SK-N-SH (cell line): ENCODE data around the gene ACADS. TPM values are rescaled to one million over a fixed set of nuclear protein-coding genes. Genes with fewer than 3 reads are reported as not detected.

Experiments used
- CTCF ChIA-PET: fragments of 300-600, 350-600 bp; formaldehyde crosslinking; extraction: SDS; loops from one replicate; lab custom pipeline; 2021; lab: Yijun Ruan, JAX
- POLR2A ChIA-PET: fragments of 350-600 bp; sonication (Branson Sonifier 250); formaldehyde crosslinking; extraction: SDS; loops from one replicate; lab custom pipeline; 2020; ENCODE audit warnings: antibody characterized with exemption, inconsistent platforms; lab: Yijun Ruan, JAX
- DNase-seq: peaks from one replicate; pipeline ENCODE4 v3.0.0; 2012
- H2AFZ ChIP-seq: fragments of 200-600 bp; sonication (generic); 2 replicates; pipeline ENCODE4 v1.8.1; 2016; ENCODE audit warnings: antibody characterized with exemption, mild to moderate bottlenecking, low read depth
- H3F3A ChIP-seq: fragments of 200-600 bp; sonication (generic); replicated peaks from 2 replicates; pipeline ENCODE3; 2016; ENCODE audit warnings: antibody characterized with exemption, mild to moderate bottlenecking; ENCODE audit not compliant: insufficient read depth
- H3K27ac ChIP-seq, 2 experiments: fragments of 200-500 bp in 1 of 2; fragments of 200-600 bp in 1 of 2; sonication (Bioruptor generic) in 1 of 2; sonication (generic), shearing (Covaris generic) in 1 of 2; 2 replicates each; pipeline versions ENCODE4 v1.5.1 to v1.6.1; 2014 to 2016; ENCODE audit warnings: low read depth in 2 of 2, inconsistent platforms in 1 of 2, low read length in 1 of 2, mild to moderate bottlenecking in 1 of 2, mixed read lengths in 1 of 2
- H3K27me3 ChIP-seq: fragments of 200-600 bp; sonication (generic), shearing (Covaris generic); 2 replicates; pipeline ENCODE4 v1.6.1; 2016; ENCODE audit warnings: mixed run types; ENCODE audit not compliant: insufficient read depth
- H3K36me3 ChIP-seq, 2 experiments: fragments of 200-500 bp in 1 of 2; fragments of 200-600 bp in 1 of 2; sonication (Bioruptor generic) in 1 of 2; sonication (generic) in 1 of 2; replicated peaks in 1 of 2; 2 replicates each; pipeline versions ENCODE3 to v1.5.1; 2014 to 2016; ENCODE audit warnings: low read length in 1 of 2, mild to moderate bottlenecking in 1 of 2; ENCODE audit not compliant: insufficient read depth in 2 of 2, control insufficient read depth in 1 of 2
- H3K4me1 ChIP-seq, 2 experiments: fragments of 200-500 bp in 1 of 2; fragments of 200-600 bp in 1 of 2; sonication (Bioruptor generic) in 1 of 2; sonication (generic), shearing (Covaris generic) in 1 of 2; 2 replicates each; pipeline versions ENCODE4 v1.5.1 to v1.6.1; 2014 to 2016; ENCODE audit warnings: low read depth in 1 of 2, low read length in 1 of 2, mixed run types in 1 of 2; ENCODE audit not compliant: insufficient read depth in 2 of 2, control insufficient read depth in 1 of 2
- H3K4me2 ChIP-seq: fragments of 200-600 bp; sonication (generic), shearing (Covaris generic); 2 replicates; pipeline ENCODE4 v1.6.1; 2017; ENCODE audit warnings: mixed run types
- H3K4me3 ChIP-seq, 2 experiments: fragments of 200-500 bp in 1 of 2; fragments of 200-600 bp in 1 of 2; sonication (Bioruptor generic) in 1 of 2; sonication (generic), shearing (Covaris generic) in 1 of 2; 2 replicates each; pipeline versions ENCODE4 v1.5.1 to v1.8.1; 2014 to 2016; ENCODE audit warnings: low read depth in 2 of 2, inconsistent platforms in 1 of 2, low read length in 1 of 2, mild to moderate bottlenecking in 1 of 2, mixed read lengths in 1 of 2, moderate library complexity in 1 of 2
- H3K79me2 ChIP-seq: fragments of 200-600 bp; sonication (generic); 2 replicates; pipeline ENCODE4 v1.8.1; 2017; ENCODE audit warnings: mild to moderate bottlenecking; ENCODE audit not compliant: insufficient read depth
- H3K9ac ChIP-seq: fragments of 200-600 bp; sonication (generic); 2 replicates; pipeline ENCODE4 v1.6.1; 2017; ENCODE audit warnings: mixed run types
- H3K9me2 ChIP-seq: fragments of 200-600 bp; sonication (generic); 2 replicates; pipeline ENCODE4 v1.6.1; 2017; ENCODE audit warnings: mixed run types
- H3K9me3 ChIP-seq: fragments of 200-600 bp; sonication (generic); 2 replicates; pipeline ENCODE4 v1.6.1; 2017; ENCODE audit warnings: mixed run types, mild to moderate bottlenecking, moderate library complexity
- H4K20me1 ChIP-seq: fragments of 200-600 bp; sonication (generic); 2 replicates; pipeline ENCODE4 v1.6.1; 2017; ENCODE audit warnings: mild to moderate bottlenecking, mixed run types; ENCODE audit not compliant: insufficient read depth
- EP300 ChIP-seq, 2 experiments: IDR thresholded peaks; 2 replicates each; pipeline versions ENCODE4 v1.4.0 to v1.6.1; 2012; ENCODE audit warnings: borderline replicate concordance in 1 of 2, low read depth in 1 of 2, low read length in 1 of 2
- FOXM1 ChIP-seq: IDR thresholded peaks from 2 replicates; pipeline ENCODE4 v1.4.0; 2012; ENCODE audit warnings: low read depth, mild to moderate bottlenecking
- GATA2 ChIP-seq: sonication (generic); formaldehyde crosslinking; IDR thresholded peaks from 2 replicates; pipeline ENCODE4 v1.5.0; 2020; ENCODE audit warnings: mild to moderate bottlenecking, missing genetic modification reagents
- IRF3 ChIP-seq: fragments of 150-350 bp; IDR thresholded peaks from 2 replicates; pipeline ENCODE4 v1.6.1; 2016; ENCODE audit warnings: mild to moderate bottlenecking, low read depth, low read length
- MXI1 ChIP-seq: IDR thresholded peaks from 2 replicates; pipeline ENCODE4 v1.6.1; 2012; ENCODE audit warnings: mild to moderate bottlenecking, low read depth, low read length, improper control_type of control experiment
- NFIC ChIP-seq: IDR thresholded peaks from 2 replicates; pipeline ENCODE4 v1.4.0; 2012; ENCODE audit warnings: borderline replicate concordance
- RAD21 ChIP-seq: IDR thresholded peaks from 2 replicates; pipeline ENCODE4 v1.6.1; 2012; ENCODE audit warnings: mild to moderate bottlenecking, low read length
- RCOR1 ChIP-seq: fragments of 150-350 bp; IDR thresholded peaks from 2 replicates; pipeline ENCODE4 v1.6.1; 2017; ENCODE audit warnings: antibody characterized with exemption, low read length
- REST ChIP-seq: IDR thresholded peaks from 2 replicates; pipeline ENCODE4 v1.6.1; 2012; ENCODE audit warnings: mild to moderate bottlenecking, low read depth, low read length, moderate library complexity
- TCF12 ChIP-seq: IDR thresholded peaks from 2 replicates; pipeline ENCODE4 v1.4.0; 2012
- WGBS: methylation state at CpG from one replicate; pipeline ENCODE4 v1.1.6; 2017; ENCODE audit warnings: low lambda C conversion rate; 5-methylcytosine and 5-hydroxymethylcytosine counted together
- polyA plus RNA-seq, 3 experiments: library from polyadenylated mRNA; depleted of rRNA; stranded (reverse); fragments of >200 nt; gene quantifications; 2 replicates each; pipeline ENCODE4 v1.2.3, GENCODE V29; 2012
- TF ChIP-seq, protein P1 (sequence below): IDR thresholded peaks from 2 replicates; pipeline ENCODE4 v1.4.0; 2012; ENCODE audit warnings: low read depth, borderline replicate concordance

Gene ACADS
- polyA plus RNA-seq, 1 of the 3 experiments (the other 2 are of a cell fraction) = 4.9 TPM

GRCh38 chr12:120757226-120757742 lies 31.7 kb downstream of the ACADS start:
- ChIA-PET CTCF (interaction anchor here (1.3 to 1.7 kb wide), 3 partner anchors 9 to 214 kb away, joined by 3 to 5 read pairs (median 5); no protein-coding TSS in a partner anchor), POLR2A (no interaction called here)
- peak; percentile 50 for DNase-seq
- Histone ChIP-seq H2AFZ (no peak overlapping the region), H3K79me2 (no peaks in the 10 kb centered on the region), H3K4me1 (peaks cover 0 to 12% of the 10 kb centered on the region in 2 experiments; a peak in 1 of 4 replicates), H3F3A (no peaks in the 10 kb centered on the region), H3K9me3 (0 out of 2 replicates have a peak, but pooled peaks cover 3% of the 10 kb centered on the region), H3K4me2 (no peak overlapping the region), H3K36me3 (peaks cover 0 to 17% of the 10 kb centered on the region in 2 experiments), H3K9ac (no peak overlapping the region), H3K27ac (peak overlapping the region in 1 of 2 experiments; percentile 11; a peak in 1 of 4 replicates), H3K4me3 (no peak overlapping the region), H3K9me2 (no peaks in the 10 kb centered on the region), H3K27me3 (no peaks in the 10 kb centered on the region), H4K20me1 (no peaks in the 10 kb centered on the region)
- TF ChIP-seq, protein P1, sequence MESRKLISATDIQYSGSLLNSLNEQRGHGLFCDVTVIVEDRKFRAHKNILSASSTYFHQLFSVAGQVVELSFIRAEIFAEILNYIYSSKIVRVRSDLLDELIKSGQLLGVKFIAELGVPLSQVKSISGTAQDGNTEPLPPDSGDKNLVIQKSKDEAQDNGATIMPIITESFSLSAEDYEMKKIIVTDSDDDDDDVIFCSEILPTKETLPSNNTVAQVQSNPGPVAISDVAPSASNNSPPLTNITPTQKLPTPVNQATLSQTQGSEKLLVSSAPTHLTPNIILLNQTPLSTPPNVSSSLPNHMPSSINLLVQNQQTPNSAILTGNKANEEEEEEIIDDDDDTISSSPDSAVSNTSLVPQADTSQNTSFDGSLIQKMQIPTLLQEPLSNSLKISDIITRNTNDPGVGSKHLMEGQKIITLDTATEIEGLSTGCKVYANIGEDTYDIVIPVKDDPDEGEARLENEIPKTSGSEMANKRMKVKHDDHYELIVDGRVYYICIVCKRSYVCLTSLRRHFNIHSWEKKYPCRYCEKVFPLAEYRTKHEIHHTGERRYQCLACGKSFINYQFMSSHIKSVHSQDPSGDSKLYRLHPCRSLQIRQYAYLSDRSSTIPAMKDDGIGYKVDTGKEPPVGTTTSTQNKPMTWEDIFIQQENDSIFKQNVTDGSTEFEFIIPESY = no peak
- TF ChIP-seq MXI1 = peak; percentile 58; the same call in 1 of the 2 replicates
- peak in 1 of 2 experiments; percentile 27; a peak in 1 of 4 replicates for TF ChIP-seq EP300 (IDR thresholded peaks at IDR 0.05; ENCODE audit: borderline replicate concordance in 1 of 2, low read depth in 1 of 2, low read length in 1 of 2)
- no peak for TF ChIP-seq IRF3
- no peak for TF ChIP-seq TCF12
- TF ChIP-seq REST = no peak
- no peak for TF ChIP-seq NFIC
- TF ChIP-seq RAD21 = no peak
- peak; percentile 47; the same call in 1 of the 2 replicates for TF ChIP-seq RCOR1
- TF ChIP-seq GATA2 = peak; percentile 44
- TF ChIP-seq FOXM1 = no peak
- WGBS = 38% methylated on average over 4 of the region's 4 CpGs
